ENCODE data around the gene PRKACB. TPM values are rescaled to one million over a fixed set of nuclear protein-coding genes. Genes with fewer than 3 reads are reported as not detected.

Gene PRKACB
- total and polyA plus RNA-seq, 10 of the 15 experiments (the other 5 are each of a cell fraction or from before 2014, with no cell fraction given): 3.1 to 9.0 (median 7.1) TPM; not detected in 1

DNA sequence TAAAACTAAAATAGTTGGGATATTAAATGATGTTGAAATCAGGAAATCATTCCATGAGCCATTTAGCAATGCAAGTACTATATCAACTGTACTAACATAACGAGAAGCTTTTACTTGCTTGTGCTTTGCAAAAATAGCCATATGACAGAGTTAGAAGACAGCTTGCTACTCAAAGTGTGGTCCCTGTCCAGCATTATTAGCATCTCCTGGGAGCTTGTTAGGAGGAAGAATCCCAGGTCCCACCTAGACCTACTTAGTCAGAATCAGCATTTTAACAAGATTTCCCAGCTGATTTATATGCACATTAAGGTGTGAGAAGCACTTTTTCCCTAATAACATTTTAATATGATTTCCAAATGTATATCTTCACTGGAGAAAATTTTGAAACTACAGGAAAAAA, 4.7 kb downstream of the PRKACB start:
- H3K4me1 ChIP-seq (ENCODE audit: control insufficient read depth, insufficient read depth, low read length): peaks cover 11% of the 10 kb centered on the region
- no peak overlapping the region for H2AFZ ChIP-seq (ENCODE audit: control insufficient read depth, low read depth, low read length)
- no peaks in the 10 kb centered on the region for H3K36me3 ChIP-seq (ENCODE audit: control insufficient read depth in 2 of 2, insufficient read depth in 2 of 2, low read length in 1 of 2)
- BruUV-seq (replicated peaks): no TSS peak
- TF ChIP-seq TAF1 (IDR thresholded peaks at IDR 0.05; ENCODE audit: borderline replicate concordance, low read depth, low read length) (no peak), RBBP5 (conservative IDR thresholded peaks at IDR 0.05) (no peak), NBN (IDR thresholded peaks at IDR 0.05) (no peak)
- TF ChIP-seq, protein P1, sequence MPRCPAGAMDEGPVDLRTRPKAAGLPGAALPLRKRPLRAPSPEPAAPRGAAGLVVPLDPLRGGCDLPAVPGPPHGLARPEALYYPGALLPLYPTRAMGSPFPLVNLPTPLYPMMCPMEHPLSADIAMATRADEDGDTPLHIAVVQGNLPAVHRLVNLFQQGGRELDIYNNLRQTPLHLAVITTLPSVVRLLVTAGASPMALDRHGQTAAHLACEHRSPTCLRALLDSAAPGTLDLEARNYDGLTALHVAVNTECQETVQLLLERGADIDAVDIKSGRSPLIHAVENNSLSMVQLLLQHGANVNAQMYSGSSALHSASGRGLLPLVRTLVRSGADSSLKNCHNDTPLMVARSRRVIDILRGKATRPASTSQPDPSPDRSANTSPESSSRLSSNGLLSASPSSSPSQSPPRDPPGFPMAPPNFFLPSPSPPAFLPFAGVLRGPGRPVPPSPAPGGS (IDR thresholded peaks at IDR 0.05; ENCODE audit: borderline replicate concordance, insufficient read depth, low read depth, low read length, poor library complexity, severe bottlenecking): no peak
- TF ChIP-seq, protein P2, sequence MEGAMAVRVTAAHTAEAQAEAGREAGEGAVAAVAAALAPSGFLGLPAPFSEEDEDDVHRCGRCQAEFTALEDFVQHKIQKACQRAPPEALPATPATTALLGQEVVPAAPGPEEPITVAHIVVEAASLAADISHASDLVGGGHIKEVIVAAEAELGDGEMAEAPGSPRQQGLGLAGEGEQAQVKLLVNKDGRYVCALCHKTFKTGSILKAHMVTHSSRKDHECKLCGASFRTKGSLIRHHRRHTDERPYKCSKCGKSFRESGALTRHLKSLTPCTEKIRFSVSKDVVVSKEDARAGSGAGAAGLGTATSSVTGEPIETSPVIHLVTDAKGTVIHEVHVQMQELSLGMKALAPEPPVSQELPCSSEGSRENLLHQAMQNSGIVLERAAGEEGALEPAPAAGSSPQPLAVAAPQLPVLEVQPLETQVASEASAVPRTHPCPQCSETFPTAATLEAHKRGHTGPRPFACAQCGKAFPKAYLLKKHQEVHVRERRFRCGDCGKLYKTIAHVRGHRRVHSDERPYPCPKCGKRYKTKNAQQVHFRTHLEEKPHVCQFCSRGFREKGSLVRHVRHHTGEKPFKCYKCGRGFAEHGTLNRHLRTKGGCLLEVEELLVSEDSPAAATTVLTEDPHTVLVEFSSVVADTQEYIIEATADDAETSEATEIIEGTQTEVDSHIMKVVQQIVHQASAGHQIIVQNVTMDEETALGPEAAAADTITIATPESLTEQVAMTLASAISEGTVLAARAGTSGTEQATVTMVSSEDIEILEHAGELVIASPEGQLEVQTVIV (IDR thresholded peaks at IDR 0.05; ENCODE audit: borderline replicate concordance, partially characterized antibody): no peak
- H3K4me3 ChIP-seq: no peak overlapping the region
- ChIA-PET SMC1A (ENCODE audit: uncharacterized antibody, unreplicated experiment) (interaction anchor here (0.9 kb wide), 1 partner anchor 424 kb away, joined by 3 read pairs; no protein-coding TSS in a partner anchor), POLR2A (no interaction called here), RAD21 (ENCODE audit: unreplicated experiment) (interaction anchor here (0.8 kb wide), 1 partner anchor 22 kb away, joined by 3 read pairs; no protein-coding TSS in a partner anchor), CTCF (no interaction called here)
- in situ Hi-C loops (cut with MboI): loop anchor here (10.0 to 25.0 kb wide), 2 partner anchors 476 to 614 kb away; no protein-coding TSS in a partner anchor
- intact Hi-C loops (cut with micrococcal nuclease; ENCODE audit: unreplicated experiment): loop anchor here (10.0 kb wide), 1 partner anchor 476 kb away; no protein-coding TSS in a partner anchor
- H3K4me2 ChIP-seq (ENCODE audit: control insufficient read depth, insufficient read depth): no peak overlapping the region
- DNase-seq (ENCODE audit: low read depth, low spot score): no peak
- no peaks in the 10 kb centered on the region for H4K20me1 ChIP-seq (ENCODE audit: control insufficient read depth, insufficient read depth)
- no peak for ATAC-seq
- H3K27me3 ChIP-seq (replicated peaks in 1 of 2; ENCODE audit: control insufficient read depth in 2 of 2, insufficient read depth in 2 of 2, low read length in 1 of 2): no peaks in the 10 kb centered on the region
- no peak overlapping the region for H3K27ac ChIP-seq (ENCODE audit: control insufficient read depth, insufficient read depth)
- no peak for FAIRE-seq
- H3K9me3 ChIP-seq (replicated peaks; ENCODE audit: control insufficient read depth, insufficient read depth, low read length): no peaks in the 10 kb centered on the region
- no peaks in the 10 kb centered on the region for H3K79me2 ChIP-seq (ENCODE audit: control insufficient read depth, insufficient read depth, low read length)
- no peak overlapping the region for H3K9ac ChIP-seq (ENCODE audit: control insufficient read depth, insufficient read depth, low read length)
- WGBS (ENCODE audit: insufficient coverage, insufficient replicate concordance, low lambda C conversion rate, missing lambda C conversion rate): 93% methylated on average over 1 of the region's 1 CpG
